Measurements from ENCODE around the gene MYH7B. TPM values are rescaled to one million over a fixed set of nuclear protein-coding genes. Genes with fewer than 3 reads are reported as not detected.

MYH7B gene
- total RNA-seq, 2 experiments from 2014 or later = 0.04 to 0.27 TPM

DNA sequence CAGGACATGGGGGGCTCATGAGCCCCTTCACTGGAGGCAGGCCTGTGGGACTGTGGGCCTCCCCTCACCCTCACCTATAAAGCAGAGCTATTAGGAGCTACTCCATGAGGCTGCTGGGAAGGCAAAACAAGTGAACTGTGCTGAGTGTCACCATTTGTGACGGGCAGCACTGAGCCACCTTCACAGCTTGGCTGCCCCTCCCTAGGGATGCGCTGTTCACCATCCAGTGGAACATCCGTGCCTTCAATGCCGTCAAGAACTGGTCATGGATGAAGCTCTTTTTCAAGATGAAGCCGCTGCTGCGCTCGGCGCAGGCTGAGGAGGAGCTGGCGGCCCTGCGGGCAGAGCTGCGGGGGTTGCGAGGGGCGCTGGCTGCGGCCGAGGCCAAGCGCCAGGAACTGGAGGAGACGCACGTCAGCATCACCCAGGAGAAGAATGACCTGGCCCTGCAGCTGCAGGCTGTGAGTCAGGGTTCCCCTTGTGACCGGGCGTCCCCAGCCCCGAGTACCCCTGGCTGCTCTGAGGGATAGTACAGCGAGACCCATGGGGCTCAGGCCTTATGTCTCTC lies 38.4 kb downstream of the MYH7B start:
- Mint-ChIP-seq H3K27me3 (no peaks in the 10 kb centered on the region), H3K27ac (no peak overlapping the region), H3K4me1 (no peaks in the 10 kb centered on the region), H3K36me3 (ENCODE audit: low read depth) (peaks cover 15% of the 10 kb centered on the region), H3K9me3 (no peaks in the 10 kb centered on the region), H3K4me3 (no peak overlapping the region)
- ChIA-PET POLR2A (no interaction called here), CTCF (interaction anchor here (0.6 to 1.8 kb wide), 4 partner anchors 12 to 201 kb away, joined by 3 to 6 read pairs (median 3); no protein-coding TSS in a partner anchor)
- no peak for DNase-seq

DNA sequence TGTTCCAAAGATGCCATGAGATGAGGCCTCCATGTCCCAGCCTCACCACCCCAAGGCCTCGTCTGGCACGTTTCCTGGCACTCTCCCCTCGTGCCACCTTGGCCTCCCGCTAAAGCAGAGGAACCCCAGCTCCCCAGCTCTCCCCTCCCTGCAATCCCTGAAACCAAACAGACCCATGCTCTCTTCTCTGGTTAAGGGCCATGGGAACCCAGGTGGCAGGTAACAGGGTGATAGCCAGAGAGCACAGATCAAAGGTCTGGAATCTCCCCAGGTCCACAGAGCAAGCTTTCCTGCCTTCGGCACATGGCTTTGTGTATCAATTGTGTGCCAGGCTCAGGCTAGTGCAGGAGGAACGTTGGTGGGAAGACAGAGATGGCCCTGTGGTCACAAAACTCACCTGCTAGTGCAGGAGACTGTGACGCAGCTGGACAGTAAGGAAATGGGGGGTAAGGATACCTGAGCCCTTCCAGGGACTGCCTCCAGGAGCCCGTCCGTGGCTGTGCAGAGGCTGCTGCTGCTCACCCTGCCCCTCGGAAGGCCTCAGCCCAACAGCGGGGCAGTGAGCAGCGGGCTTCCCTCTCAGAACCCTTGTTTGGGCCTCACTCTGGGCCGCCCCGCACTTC lies 39.0 kb downstream of the MYH7B start:
- H3K9me3 Mint-ChIP-seq = no peaks in the 10 kb centered on the region
- ChIA-PET CTCF (interaction anchor here (0.6 to 1.8 kb wide), 4 partner anchors 11 to 202 kb away, joined by 3 to 6 read pairs (median 3); no protein-coding TSS in a partner anchor), POLR2A (no interaction called here)
- H3K4me1 Mint-ChIP-seq = no peaks in the 10 kb centered on the region
- H3K36me3 Mint-ChIP-seq (ENCODE audit: low read depth) = peaks cover 20% of the 10 kb centered on the region
- no peaks in the 10 kb centered on the region for H3K27me3 Mint-ChIP-seq
- H3K27ac Mint-ChIP-seq = no peak overlapping the region
- H3K4me3 Mint-ChIP-seq = no peak overlapping the region
- DNase-seq = no peak

DNA sequence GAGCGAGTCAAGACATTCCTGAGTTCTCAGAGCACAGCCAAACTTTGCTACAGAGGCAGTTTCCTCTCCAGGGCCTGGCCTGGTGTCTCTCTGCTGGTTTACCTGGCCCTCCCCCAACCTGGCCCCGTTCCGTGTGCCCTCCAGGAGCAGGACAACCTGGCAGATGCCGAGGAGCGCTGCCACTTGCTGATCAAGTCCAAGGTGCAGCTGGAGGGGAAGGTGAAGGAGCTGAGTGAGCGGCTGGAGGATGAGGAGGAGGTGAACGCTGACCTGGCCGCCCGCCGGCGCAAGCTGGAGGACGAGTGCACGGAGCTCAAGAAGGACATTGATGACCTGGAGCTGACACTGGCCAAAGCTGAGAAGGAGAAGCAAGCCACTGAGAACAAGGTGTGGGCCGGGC lies 39.5 kb downstream of the MYH7B start:
- H3K4me3 Mint-ChIP-seq = no peak overlapping the region
- H3K9me3 Mint-ChIP-seq = no peaks in the 10 kb centered on the region
- ChIA-PET CTCF (interaction anchor here (0.6 kb wide), 1 partner anchor 861 kb away, joined by 5 read pairs; no protein-coding TSS in a partner anchor), POLR2A (no interaction called here)
- no peaks in the 10 kb centered on the region for H3K27me3 Mint-ChIP-seq
- no peak overlapping the region for H3K27ac Mint-ChIP-seq
- peaks cover 21% of the 10 kb centered on the region for H3K36me3 Mint-ChIP-seq (ENCODE audit: low read depth)
- no peak for DNase-seq
- H3K4me1 Mint-ChIP-seq = no peaks in the 10 kb centered on the region

GRCh38 chr20:34995696-34996095 lies 40.0 kb downstream of the MYH7B start:
- POLR2A ChIA-PET = no interaction called here
- DNase-seq = no peak
- Mint-ChIP-seq H3K27ac (no peak overlapping the region), H3K4me1 (no peaks in the 10 kb centered on the region), H3K27me3 (no peaks in the 10 kb centered on the region), H3K36me3 (ENCODE audit: low read depth) (peaks cover 22% of the 10 kb centered on the region), H3K4me3 (no peak overlapping the region), H3K9me3 (no peaks in the 10 kb centered on the region)
- CTCF ChIA-PET = interaction anchor here (0.6 kb wide), 1 partner anchor 862 kb away, joined by 5 read pairs; no protein-coding TSS in a partner anchor

DNA sequence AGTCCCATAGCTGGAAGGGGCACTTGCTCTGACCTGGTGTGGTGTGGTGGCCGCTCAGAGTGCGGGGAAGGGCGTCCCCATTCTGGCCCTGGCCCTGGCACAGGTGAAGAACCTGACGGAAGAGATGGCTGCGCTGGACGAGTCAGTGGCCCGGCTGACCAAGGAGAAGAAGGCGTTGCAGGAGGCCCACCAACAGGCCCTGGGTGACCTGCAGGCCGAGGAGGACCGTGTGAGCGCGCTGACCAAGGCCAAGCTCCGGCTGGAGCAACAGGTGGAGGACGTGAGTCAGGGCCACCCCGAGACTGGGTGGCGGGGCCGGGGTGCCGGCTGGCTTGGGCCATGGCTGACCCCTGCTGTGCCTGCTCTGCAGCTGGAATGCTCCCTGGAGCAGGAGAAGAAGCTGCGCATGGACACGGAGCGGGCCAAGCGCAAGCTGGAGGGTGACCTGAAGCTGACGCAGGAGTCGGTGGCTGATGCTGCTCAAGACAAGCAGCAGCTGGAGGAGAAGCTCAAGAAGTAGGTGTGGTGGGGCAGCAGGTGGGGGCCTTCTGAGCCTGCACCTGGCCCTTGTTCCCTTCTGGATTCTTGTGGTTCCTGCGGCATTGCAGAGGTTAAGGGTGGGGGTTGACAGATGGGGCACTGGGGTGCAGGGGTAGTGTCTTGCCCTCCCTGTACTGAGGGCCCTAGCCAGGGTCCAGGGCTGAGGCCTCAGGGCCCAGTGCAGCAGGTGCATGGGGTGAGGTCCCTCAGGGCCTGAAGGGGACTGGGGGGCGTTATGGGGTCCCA lies 40.8 kb downstream of the MYH7B start:
- H3K27ac Mint-ChIP-seq = no peak overlapping the region
- CTCF ChIA-PET = interaction anchor here (1.4 kb wide), 1 partner anchor 21 kb away, joined by 3 read pairs; no protein-coding TSS in a partner anchor
- no peak overlapping the region for H3K4me3 Mint-ChIP-seq
- no peaks in the 10 kb centered on the region for H3K4me1 Mint-ChIP-seq
- DNase-seq = no peak
- POLR2A ChIA-PET = no interaction called here
- no peaks in the 10 kb centered on the region for H3K9me3 Mint-ChIP-seq
- H3K27me3 Mint-ChIP-seq = no peaks in the 10 kb centered on the region
- peaks cover 22% of the 10 kb centered on the region for H3K36me3 Mint-ChIP-seq (ENCODE audit: low read depth)

DNA sequence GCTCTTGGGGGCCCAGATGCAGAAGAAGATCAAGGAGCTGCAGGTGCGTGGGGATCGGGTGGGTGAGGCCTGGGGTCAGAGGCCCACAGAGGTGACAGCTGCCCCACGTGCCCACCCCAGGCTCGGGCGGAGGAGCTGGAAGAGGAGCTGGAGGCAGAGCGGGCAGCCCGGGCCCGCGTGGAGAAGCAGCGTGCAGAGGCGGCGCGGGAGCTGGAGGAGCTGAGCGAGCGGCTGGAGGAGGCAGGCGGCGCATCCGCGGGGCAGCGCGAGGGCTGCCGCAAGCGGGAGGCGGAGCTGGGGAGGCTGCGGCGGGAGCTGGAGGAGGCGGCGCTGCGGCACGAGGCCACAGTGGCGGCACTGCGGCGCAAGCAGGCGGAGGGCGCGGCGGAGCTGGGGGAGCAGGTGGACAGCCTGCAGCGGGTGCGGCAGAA lies 41.5 kb downstream of the MYH7B start:
- CTCF ChIA-PET = interaction anchor here (1.4 kb wide), 1 partner anchor 20 kb away, joined by 3 read pairs; no protein-coding TSS in a partner anchor
- no peak overlapping the region for H3K4me3 Mint-ChIP-seq
- peak; percentile 21 for DNase-seq

GRCh38 chr20:34997774-34998173 lies 42.1 kb downstream of the MYH7B start:
- no peaks in the 10 kb centered on the region for H3K4me1 Mint-ChIP-seq
- H3K27ac Mint-ChIP-seq = peak overlapping the region; percentile 4
- CTCF ChIA-PET = interaction anchor here (0.6 to 1.4 kb wide), 2 partner anchors 13 to 149 kb away, joined by 3 to 4 read pairs; no protein-coding TSS in a partner anchor
- POLR2A ChIA-PET = no interaction called here
- peaks cover 28% of the 10 kb centered on the region for H3K36me3 Mint-ChIP-seq (ENCODE audit: low read depth)
- H3K9me3 Mint-ChIP-seq = no peaks in the 10 kb centered on the region
- no peak for DNase-seq
- H3K27me3 Mint-ChIP-seq = no peaks in the 10 kb centered on the region
- H3K4me3 Mint-ChIP-seq = no peak overlapping the region

More for the DNA sequence above, 41.5 kb downstream of the MYH7B start:
- H3K27ac Mint-ChIP-seq = no peak overlapping the region
- no peaks in the 10 kb centered on the region for H3K9me3 Mint-ChIP-seq
- H3K36me3 Mint-ChIP-seq (ENCODE audit: low read depth) = peaks cover 26% of the 10 kb centered on the region
- POLR2A ChIA-PET = no interaction called here
- H3K27me3 Mint-ChIP-seq = no peaks in the 10 kb centered on the region
- H3K4me1 Mint-ChIP-seq = no peaks in the 10 kb centered on the region

DNA sequence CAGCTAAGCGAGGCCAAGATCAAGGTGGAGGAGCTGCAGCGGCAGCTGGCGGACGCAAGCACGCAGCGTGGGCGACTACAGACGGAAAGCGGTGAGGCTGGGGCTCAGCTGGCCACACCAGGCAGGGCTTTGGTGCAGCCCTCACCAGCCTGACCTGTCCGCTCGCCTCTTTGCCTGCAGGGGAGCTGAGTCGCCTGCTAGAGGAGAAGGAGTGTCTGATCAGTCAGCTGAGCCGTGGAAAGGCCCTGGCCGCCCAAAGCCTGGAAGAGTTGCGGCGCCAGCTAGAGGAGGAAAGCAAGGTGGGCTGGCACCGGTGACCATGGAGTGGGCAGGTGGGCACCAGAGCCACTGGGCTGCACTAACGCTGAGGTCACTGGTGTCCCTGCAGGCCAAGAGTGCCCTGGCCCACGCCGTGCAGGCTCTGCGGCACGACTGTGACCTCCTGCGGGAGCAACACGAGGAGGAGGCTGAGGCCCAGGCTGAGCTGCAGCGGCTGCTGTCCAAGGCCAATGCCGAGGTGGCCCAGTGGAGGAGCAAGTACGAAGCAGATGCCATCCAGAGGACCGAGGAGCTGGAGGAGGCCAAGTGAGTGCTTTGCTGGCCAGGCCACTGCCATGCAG lies 42.8 kb downstream of the MYH7B start:
- ChIA-PET CTCF (interaction anchor here (0.5 to 1.4 kb wide), 3 partner anchors 12 to 195 kb away, joined by 3 to 4 read pairs (median 3); no protein-coding TSS in a partner anchor), POLR2A (interaction anchor here (0.6 kb wide), 1 partner anchor 48 kb away, joined by 3 read pairs; no protein-coding TSS in a partner anchor)
- Mint-ChIP-seq H3K4me3 (no peak overlapping the region), H3K36me3 (ENCODE audit: low read depth) (peaks cover 28% of the 10 kb centered on the region), H3K4me1 (no peaks in the 10 kb centered on the region), H3K9me3 (no peaks in the 10 kb centered on the region), H3K27me3 (no peaks in the 10 kb centered on the region), H3K27ac (peak overlapping the region; percentile 4)
- no peak for DNase-seq

DNA sequence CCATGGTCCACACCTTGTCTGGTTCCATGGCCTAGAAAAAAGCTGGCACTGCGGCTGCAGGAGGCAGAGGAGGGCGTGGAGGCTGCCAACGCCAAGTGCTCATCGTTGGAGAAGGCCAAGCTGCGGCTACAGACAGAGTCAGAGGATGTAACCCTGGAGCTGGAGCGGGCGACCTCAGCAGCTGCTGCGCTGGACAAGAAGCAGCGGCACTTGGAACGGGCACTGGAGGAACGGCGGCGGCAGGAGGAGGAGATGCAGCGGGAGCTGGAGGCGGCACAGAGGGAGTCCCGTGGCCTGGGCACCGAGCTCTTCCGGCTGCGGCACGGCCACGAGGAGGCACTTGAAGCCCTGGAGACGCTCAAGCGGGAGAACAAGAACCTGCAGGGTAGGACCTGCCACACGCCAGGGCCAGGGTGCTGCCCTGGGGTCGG lies 43.4 kb downstream of the MYH7B start:
- Mint-ChIP-seq H3K9me3 (no peaks in the 10 kb centered on the region), H3K36me3 (ENCODE audit: low read depth) (peaks cover 28% of the 10 kb centered on the region), H3K4me1 (no peaks in the 10 kb centered on the region), H3K27ac (no peak overlapping the region), H3K4me3 (no peak overlapping the region), H3K27me3 (no peaks in the 10 kb centered on the region)
- ChIA-PET POLR2A (interaction anchor here (0.6 kb wide), 1 partner anchor 48 kb away, joined by 3 read pairs; no protein-coding TSS in a partner anchor), CTCF (interaction anchor here (0.5 to 1.4 kb wide), 3 partner anchors 12 to 195 kb away, joined by 3 to 4 read pairs (median 3); no protein-coding TSS in a partner anchor)
- DNase-seq = no peak

- Mint-ChIP-seq H3K4me3 (no peak overlapping the region), H3K9me3 (no peaks in the 10 kb centered on the region), H3K36me3 (ENCODE audit: low read depth) (peaks cover 28% of the 10 kb centered on the region), H3K27me3 (no peaks in the 10 kb centered on the region), H3K4me1 (no peaks in the 10 kb centered on the region), H3K27ac (no peak overlapping the region)
- ChIA-PET CTCF (no interaction called here), POLR2A (no interaction called here)
- no peak for DNase-seq
Measured at GRCh38 chr20:34999782-35000181, 44.1 kb downstream of the MYH7B start.

DNA sequence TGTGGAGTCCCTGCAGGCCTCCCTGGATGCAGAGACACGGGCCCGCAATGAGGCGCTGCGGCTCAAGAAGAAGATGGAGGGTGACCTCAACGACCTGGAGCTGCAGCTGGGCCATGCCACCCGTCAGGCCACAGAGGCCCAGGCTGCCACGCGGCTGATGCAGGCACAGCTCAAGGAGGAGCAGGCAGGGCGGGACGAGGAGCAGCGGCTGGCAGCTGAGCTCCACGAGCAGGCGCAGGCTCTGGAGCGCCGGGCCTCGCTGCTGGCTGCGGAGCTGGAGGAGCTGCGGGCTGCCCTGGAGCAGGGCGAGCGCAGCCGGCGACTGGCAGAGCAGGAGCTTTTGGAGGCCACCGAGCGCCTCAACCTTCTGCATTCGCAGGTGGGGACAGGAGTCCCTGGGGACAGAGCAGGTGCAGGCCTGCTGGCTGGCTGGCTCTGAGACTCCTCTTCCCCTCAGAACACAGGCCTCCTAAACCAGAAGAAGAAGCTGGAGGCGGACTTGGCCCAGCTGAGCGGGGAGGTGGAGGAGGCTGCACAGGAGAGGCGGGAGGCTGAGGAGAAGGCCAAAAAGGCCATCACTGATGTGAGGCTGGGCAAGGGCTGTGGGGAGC lies 44.7 kb downstream of the MYH7B start:
- Mint-ChIP-seq H3K27me3 (no peaks in the 10 kb centered on the region), H3K9me3 (no peaks in the 10 kb centered on the region), H3K27ac (peak overlapping the region; percentile 5), H3K4me3 (no peak overlapping the region), H3K4me1 (no peaks in the 10 kb centered on the region), H3K36me3 (ENCODE audit: low read depth) (peaks cover 25% of the 10 kb centered on the region)
- ChIA-PET POLR2A (no interaction called here), CTCF (interaction anchor here (0.6 to 3.0 kb wide), 3 partner anchors 11 to 90 kb away, joined by 3 to 11 read pairs (median 4); no protein-coding TSS in a partner anchor)
- no peak for DNase-seq

Data from activated CD4-positive, alpha-beta T cell treated with anti-CD3 and anti-CD28 coated beads, Interleukin-2, amount 10 ng/mL, durations not matched to agents 7 days and 5 days (primary cell).